C4-2B (cell line): ENCODE data around the gene GRPEL2.

Experiments
- CTCF ChIP-seq: fragments of 450-650 bp; conservative IDR thresholded peaks from 2 replicates; pipeline ENCODE4 v1.5.1; 2017; ENCODE audit warnings: mild to moderate bottlenecking
- ZFX ChIP-seq: fragments of 450-650 bp; IDR thresholded peaks from 2 replicates; pipeline ENCODE4 v1.6.1; 2017

GRCh38 chr5:149348518-149348917, 3.2 kb downstream of the GRPEL2 start:
- TF ChIP-seq CTCF, result no peak
- no peak for TF ChIP-seq ZFX
